Measurements from ENCODE around the gene NMD3.
"Not testable (repeated sequence)": the region's sequence is repeated elsewhere in the genome, so short reads cannot be mapped to it uniquely, and the experiment has no call there.

Gene NMD3

DNA sequence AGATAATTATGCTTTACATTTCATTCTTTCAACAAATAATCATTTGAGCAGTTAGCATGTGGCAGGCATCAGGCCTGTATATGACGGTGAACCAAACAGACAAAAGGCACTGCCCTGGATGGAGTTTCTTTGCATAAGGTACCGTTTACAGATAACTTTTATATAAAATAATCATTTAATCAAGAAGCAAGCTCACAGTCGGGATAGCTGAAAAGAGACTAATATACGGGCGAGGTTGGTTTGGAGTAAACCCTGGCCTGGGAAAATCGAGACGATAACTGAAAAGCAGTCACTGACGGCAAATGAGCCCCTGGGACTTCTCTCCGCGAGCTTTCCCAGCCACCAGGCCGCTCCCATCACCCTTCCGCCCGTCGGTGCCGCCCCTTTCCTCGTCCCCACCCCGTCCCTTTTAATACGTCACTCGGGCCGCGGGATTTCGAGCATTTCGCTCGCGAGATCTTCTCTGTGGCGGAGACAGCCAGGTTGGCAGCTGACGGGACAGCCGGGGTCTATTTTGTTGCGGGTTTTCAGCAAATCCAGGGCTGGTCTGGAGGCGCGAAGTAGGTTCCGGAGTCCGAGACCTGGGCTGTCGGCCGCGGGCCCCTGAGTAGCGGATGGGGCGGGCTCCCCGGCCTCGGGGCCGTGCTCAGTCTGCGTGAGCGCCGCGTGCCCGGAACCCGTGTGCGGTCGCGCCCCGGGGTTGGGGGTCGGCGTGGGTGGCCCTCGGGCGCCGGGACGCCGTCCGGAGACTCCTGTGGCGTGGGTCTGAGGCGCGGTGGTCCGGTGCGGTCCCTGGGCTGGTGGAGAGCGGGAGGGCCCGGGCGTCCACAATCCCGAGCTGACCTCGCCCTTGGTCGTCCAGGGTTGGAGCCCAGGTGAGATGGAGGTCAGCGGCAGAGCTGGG lies at the start of gene NMD3:
Gene NMD3 (plus strand): TSS at position 462 of the 904 bp plus-strand sequence. CDS start 703 bp downstream, outside the sequence.
- DNase-seq (ENCODE audit: low read depth) = peak; percentile 90

DNA sequence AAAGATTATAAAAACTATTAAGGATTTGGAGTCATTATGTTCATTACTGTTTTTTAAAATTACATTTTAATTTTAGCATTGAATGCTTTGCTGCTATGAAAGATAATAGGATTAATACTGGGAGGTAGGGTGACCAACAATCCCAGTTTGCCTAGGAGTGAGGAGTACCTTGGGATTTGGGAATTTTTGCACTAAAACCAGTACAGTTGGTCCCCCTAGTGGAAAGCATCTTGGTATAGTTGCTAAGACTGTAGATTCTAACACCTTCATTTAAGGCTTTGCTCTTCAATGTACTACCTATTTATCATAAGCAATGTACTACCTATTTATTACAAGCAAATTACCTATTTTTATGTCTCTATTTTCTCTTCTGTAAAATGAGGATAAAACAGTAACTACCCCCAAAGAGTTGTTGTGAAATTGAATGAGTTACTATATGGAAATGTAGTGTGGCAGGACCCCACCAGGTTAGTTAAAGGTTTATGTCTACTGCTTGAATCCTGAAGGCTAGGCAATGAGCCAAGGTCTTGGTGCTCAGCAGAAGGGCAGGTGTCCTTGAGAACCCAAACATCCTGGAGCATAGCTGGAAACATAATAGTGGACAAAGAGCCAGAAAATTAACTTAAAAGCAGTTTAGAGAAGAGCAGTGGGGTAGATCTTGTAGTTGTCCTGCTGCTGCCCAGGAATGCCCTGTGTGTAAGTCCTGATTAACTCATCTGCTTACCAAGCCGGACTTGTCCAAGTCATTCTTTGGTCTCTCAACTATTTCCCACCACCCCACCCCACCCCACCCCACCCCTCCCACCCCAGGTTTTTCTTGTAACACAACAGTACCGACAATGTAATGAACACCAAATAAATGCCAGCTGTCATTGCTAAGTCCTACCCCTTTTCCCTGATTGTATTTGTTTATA lies 49.2 kb upstream of the NMD3 start:
- DNase-seq (ENCODE audit: low read depth) = no peak

DNA sequence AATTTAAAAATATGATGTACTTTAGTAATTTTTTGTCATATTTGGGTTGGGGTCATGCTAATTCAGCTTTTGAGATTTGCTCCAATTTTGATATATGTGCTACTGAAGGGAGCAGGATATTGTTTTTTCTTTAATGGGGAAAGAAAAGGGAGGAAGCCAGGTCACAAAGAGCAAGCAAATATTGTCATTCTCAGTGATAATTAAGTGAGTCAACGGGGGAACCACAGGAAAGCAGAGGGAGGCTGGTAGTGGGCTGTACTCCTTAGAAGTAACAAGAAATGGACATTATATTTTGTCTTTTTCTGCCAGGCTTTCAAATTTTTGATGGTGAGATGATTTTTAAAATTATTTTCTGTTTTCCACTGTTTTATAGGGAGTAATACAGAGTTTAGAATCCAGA lies 45.6 kb upstream of the NMD3 start:
- no peak for DNase-seq (ENCODE audit: low read depth)

DNA sequence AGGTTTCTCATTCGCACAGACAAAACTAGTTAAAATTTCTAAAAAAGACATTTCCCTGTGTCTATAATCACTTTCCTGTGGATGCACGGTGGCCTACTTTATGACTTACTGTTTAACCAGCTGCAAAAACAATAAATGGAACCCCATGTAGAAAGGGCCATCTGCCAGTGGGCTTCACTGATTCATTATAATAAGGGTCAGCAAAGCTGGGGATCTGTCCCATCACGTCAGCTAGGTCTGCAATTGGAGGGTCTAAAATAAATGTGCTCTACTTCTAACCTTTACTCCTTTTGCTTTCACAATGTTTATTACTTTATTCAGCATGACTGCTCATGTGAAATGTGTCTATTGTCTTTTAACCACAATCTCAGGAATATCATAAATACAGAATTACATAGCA lies 43.1 kb upstream of the NMD3 start:
- DNase-seq (ENCODE audit: low read depth) = no peak

DNA sequence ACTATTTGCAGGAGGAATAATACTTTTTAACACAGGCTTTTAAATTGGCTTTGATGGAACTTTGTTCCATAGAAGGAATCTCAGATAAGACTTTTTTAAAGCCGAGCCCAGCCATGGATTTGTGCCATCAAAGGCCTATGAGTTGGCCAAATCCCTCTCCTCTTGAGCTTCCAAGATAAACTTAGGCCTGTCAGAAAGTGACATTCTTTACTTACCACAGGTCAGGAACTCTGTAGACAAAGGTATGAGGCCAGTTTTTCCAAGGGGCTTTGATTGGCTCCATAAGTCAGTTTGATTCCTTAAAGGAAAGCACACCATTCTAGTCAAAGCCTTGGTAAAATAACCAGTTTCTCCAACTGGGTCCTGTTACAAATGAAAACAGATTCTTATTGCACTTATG lies 39.7 kb upstream of the NMD3 start:
- DNase-seq (ENCODE audit: low read depth) = not testable (repeated sequence)

DNA sequence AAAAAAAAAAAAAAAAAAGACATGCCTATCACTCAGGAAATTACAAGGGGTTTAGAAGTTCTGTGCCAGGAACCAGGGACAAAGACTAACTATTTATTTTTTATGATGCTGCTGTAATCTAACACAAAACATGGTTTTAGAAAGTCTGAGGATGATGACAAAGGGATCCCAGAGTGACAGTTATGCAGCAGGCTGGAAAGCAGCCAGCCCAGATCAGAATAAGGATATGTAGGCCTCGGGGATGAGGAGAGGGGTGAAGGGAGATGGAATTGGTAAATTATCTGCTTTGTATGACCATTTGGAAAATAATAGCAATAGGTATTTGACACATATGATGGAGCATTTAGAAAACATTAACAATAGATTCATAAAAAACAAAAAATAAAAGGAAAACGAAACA lies 34.1 kb upstream of the NMD3 start:
- DNase-seq (ENCODE audit: low read depth) = no peak

DNA sequence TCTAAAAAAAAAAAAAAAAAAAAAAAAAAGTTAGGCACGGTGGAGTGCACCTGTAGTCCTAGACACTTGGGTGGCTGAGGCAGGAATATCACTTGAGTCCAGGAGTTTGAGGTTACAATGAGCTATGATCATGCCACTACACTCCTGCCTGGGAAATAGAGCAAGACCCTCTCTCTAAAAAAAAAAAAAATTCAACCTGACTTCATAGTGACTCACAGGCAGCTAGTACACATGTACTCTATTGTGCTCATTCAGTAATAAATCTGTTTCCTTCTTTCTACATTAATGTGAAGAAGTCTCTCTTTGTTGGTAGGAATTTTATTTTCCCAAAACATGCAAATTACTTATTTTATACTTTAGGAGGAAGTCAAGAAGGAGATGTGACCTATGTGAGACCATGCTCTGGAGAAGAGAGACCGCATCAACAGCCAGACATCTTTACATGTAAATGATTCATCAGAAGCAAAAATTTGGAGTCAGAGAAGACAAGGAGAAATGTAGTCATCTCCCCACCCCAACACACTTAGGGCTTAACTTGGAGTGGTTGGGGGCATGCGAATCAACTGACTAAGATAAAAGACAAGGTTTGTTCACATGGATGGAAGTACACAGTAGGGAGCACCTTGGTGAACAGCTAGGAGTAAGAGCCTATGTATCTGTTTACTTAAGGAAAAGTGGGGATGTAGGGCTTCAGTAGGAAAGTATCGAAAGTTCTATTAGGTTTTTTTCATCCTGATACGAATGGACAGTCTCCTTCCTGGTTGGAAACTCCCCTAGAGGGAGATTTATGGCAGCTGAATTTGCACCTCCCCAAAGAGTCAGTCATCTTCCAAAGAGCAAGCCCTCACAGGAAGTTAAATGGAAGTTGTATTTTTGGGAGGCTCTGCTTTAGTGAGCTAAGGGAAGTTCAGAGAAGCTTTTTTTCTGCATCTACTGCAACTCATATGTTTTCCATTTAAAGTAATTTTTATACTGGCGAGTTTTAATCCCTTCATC lies 23.0 kb upstream of the NMD3 start:
- DNase-seq (ENCODE audit: low read depth) = no peak

DNA sequence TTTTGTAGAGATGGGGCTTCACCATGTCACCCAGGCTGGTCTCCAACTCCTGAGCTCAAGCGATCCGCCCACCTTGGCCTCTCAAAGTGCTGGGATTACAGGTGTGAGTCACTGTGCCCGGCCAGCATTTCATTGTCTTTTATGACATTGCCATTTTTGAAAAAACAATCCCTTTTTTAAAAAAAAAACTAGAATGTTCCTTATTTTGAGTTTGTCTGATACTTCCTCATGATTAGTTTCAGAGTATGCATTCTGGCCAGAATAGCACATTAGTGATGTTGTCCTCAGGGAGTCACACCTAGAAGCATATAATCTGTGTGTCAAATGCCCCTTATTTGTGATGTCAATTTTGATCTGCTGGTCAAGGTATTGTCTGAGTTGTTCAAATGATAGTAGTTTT lies 21.2 kb upstream of the NMD3 start:
- DNase-seq (ENCODE audit: low read depth) = no peak

DNA sequence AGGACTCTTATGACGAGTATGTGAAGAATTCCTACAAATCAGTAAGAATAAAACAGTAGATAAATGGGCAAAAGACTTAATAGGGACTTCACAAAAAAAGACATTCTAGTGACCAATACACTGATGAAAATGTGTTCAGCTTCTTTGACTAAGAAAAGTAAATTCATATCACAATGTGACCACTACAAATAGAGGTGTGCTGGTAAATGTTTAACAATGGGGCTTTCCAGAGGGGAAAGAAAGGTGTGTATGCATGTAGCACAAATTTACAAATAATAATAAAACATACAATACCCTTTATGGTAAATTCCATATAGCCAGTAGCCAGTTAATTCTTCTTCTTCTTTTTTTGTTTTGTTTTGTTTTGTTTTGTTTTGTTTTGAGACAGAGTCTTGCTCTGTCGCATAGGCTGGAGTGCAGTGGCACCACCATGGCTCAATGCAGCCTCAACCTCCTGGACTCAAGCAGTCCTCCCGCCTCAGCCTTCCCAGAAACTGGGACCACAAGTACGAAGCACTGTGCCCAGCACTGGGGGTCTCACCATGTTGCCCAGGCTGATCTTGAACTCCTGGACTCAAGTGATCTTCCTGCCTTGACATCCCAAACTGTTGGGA lies 17.5 kb upstream of the NMD3 start:
- no peak for DNase-seq (ENCODE audit: low read depth)

DNA sequence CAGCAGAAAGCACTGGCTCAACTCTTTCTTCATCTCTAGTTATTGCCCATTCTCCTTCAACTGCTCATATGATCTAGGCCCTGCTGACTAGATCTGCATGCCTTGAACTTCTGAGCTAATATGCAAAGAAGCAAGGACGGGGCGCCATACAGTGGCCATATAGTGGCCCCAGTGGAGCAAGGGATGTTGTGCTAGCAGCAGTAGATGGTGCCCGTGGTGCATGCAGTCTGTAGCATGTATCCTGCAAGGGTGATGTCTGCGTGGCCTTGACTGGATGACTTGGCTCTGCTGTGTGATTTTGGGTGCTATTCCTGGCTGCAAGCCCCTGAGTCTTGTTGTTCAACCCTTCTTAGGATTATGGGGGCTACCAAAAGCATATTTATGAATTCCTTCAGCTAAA lies 12.2 kb upstream of the NMD3 start:
- DNase-seq (ENCODE audit: low read depth) = no peak

DNA sequence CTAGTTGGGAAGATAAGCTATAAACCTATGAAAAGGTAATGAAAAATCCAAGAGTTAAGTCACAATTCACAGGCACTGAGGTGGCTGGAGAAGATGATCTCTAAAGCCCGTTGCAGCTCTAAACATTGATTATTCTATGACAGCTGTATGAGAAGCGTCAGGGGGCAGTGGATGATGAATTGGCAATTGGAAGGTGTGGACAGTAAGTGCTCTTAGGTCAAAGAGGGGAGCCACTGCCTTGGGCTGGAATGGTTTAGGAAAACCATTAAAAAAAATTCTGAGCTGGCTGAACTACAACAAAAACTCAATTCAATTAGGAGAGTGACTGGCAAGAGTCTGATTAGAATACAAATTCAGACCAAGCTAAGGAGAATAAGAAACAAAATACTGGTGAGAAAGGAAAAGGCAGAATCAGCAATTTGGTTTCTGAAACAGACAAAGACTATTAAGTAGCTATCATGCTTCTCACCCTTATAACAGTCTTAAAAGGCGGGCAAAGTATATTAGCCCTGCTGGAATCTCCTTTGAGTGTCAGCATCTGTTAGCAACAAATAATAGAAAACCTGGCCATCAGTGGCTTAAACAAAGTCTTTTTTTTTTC lies 8.8 kb upstream of the NMD3 start:
- no peak for DNase-seq (ENCODE audit: low read depth)

DNA sequence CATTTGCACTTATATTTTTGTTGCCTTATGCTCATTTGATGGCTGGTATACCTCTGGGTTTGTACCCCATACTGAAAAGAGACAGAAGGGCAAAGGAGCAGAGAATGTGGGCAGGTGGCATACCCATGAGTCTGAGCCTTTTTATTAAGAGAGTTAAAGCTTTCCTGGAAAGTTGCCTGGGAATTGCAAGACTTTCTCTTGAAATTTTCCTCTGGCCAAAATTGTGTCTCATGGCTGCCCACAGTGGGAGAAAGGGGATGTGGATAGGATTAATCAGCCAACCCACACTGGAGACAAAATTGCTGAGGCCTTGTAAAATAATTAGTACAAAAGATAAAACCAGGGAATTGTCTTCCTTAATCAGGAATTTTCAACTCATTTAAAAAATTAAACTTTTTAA lies 8.2 kb upstream of the NMD3 start:
- no peak for DNase-seq (ENCODE audit: low read depth)

DNA sequence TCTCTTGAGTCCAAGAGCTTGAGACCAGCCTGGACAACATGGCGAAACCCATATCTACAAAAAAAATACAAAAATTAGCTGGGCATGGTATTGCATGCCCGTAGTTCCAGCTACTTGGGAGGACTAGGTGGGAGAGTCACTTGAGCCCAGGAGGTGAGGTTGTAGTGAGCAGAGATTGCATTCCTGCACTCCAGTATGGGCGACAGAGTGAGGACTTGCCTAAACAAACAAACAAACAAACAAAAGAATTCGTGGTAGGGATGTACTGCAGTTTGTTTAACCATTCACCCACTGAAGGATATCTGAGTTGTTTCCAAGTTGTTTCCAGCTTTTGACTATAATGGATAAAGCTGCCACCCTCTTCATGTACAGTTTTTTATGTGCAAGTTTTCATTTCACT lies 7.5 kb upstream of the NMD3 start:
- DNase-seq (ENCODE audit: low read depth) = no peak

DNA sequence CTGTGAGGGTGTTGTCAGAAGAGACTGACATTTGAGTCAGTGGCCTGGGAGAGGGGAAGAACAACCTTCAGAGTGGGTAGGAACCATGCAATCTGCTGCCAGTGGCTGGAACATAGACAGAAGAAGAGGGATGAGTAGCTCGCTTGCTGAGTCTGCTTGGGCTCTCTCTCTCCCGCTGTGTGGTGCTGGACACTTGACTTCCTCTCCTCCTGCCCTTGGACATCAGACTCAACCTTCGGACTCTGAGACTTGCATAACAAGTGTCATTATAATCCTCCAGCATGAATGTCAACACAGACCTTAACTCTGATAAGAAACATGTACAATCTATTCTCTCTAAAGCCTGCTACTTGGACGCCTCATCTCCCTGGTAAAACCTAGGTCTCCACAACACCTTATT lies 5.9 kb upstream of the NMD3 start:
- DNase-seq (ENCODE audit: low read depth) = no peak

DNA sequence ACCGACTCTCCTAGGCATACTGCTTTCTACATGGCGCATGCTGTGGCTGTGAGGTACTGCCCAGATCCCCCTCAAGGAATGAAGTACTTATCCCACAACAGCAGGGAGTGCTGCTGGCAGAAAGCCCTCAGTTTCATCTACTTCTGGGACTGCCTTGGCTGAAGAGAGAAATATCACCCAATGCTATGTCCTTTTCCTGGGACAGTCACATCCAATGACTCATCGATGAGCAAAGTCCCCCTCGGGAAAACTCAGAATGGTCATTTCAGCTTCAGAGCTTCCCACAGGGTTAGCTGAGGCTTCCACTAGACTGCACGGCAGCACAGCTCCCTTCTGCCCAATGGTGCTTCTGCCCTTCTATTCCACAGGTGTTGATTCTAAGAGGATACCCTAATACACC lies 3.6 kb upstream of the NMD3 start:
- DNase-seq (ENCODE audit: low read depth) = no peak

DNA sequence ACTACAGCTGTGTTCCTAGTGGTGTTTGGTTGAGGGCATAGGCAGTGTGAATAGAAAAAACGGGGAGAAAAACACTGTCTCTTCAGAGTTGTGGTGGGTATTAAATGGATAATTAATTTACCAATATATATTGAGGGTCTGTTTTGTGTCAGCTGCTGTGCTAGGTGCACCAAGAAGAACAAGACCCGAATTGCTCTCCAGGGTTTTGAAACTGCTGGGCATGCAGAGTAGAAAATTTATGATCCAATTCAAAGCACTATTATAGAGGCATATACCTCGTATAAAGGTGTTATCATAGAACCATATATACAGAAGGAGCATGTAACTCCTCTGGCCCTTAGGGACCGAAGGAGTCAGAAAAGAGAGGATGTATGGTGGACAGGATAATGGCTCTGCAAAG lies 1.6 kb upstream of the NMD3 start:
- DNase-seq (ENCODE audit: low read depth) = no peak

DNA sequence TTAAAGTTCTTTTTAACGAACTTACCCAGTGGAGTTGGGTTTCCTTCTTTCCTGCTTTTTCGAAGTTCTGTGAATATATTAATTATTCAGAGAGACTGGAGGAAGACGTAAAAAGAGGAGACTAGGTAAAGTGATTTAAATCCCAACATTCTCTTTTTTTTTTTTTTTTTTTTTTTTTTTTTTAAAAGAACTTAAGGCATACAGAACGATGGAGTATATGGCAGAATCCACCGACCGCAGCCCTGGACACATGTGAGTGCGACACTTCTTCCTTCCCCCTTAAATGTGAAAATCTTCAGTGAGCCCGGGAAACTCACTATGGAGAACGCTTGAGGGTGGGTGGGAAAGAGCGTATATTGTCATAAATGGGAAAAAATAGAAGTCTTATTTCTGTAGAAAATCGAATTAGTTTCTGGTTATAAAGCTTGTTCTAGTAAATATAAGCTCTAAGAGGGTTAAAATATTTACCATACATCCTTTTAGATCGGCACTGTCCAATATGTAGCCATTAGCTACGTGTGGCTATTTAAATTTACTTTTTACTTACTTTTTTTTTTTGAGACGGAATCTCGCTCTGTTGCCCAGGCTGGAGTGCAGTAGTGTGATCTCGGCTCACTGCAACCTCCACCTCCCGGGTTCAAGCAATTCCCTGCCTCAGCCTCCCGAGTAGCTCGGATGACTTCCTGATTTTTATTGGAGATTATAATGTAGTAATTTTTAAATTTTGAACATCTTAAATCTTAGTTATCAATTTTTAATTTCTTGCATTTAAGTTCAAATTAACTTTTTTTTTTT lies 892 bp downstream of the NMD3 start:
- no peak for DNase-seq (ENCODE audit: low read depth)

DNA sequence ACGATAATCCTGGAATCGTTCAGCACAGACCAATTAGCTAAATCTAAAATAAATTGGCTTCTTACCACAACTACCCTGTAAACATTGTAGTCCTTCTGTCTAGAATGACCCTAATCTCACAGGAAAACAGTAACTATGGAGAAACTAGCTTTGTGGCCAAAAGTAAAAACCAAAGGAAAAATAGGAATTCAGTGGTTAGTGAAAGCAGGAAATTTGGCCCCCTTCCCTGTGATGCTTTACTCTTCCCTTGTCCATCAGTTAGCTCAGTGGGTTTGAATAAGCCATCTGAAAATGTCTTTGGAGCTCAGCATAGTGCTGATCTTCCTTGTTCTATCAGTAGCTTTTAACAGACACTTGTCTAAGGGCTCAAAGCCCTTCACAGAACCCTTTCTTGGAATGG lies 1.6 kb downstream of the NMD3 start:
- DNase-seq (ENCODE audit: low read depth) = no peak

DNA sequence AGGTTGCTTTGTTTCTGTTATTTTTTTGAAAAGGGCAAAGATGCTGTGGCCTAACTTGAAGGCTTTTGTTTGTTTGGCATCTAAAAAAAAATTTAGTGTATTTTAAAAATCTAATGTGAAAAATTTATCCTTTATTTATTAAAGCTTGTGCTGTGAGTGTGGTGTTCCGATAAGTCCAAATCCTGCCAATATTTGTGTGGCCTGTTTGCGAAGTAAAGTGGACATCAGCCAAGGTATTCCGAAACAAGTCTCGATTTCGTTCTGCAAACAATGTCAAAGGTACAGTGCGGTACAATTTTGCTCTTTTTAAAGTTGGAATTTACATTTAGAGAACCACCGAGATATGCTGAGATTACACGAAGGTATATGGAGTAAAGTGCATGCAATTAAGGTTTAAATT lies 3.7 kb downstream of the NMD3 start:
- no peak for DNase-seq (ENCODE audit: low read depth)

DNA sequence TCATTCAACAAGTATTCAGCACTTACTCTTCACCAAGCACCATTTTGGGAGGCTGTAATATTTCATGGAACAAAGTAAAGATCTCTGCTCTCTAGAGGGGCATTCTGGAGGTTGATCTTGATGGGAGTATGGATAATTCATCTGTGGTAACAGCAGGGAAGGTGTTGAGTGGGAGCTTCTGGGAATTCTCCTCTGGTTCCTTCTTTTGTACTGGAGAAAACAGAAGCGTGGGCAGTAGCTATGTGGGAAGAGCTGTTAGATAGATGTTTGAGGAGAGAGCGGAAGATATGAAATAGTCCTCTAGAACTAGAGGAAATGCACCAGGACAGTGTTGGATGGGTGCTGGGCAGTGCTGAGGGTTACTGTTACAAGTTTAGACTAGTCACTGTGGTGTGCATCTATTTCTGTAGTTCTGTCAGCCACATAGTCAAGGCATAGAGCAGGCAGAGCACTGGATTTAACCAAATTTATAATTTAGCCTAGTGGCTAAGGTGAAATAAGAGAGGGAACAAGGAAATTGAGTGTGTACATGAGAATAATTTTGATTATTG lies 9.6 kb downstream of the NMD3 start:
- DNase-seq (ENCODE audit: low read depth) = no peak
